GM10266 (cell line): ENCODE measurements around the gene PDE8B.
"Not testable (repeated sequence)": the region's sequence is repeated elsewhere in the genome, so short reads cannot be mapped to it uniquely, and the experiment has no call there.

Experiments used
- DNase-seq: peaks from one replicate; pipeline ENCODE4 v3.0.0; 2012; ENCODE audit errors: extremely low spot score
- TF ChIP-seq, protein P1 (sequence below): IDR thresholded peaks from 2 replicates; pipeline ENCODE4 v1.5.1; 2012; ENCODE audit warnings: mild to moderate bottlenecking, low read depth; ENCODE audit not compliant: control insufficient read depth, insufficient read depth; ENCODE audit errors: missing control alignments

The PDE8B gene

DNA sequence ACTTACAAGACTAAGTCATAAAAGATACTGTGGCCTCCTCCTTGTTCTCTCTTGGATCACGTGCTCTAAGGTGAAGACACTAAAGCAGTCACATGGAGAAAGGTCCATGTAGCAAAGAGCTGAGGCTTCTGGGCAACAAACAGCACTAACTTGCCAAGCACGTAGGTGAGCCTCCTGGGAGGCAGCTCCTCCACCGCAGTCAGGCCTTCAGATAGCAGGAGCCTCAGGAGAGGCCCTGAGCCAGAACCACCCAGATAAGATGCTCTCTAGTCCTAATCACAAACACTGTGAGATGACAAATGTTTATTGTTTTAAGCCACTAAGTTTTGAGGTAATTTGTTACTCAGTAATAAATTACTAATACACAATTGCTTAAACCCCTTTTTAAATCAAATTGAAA, 243.6 kb downstream of the PDE8B start:
- TF ChIP-seq, protein P1, sequence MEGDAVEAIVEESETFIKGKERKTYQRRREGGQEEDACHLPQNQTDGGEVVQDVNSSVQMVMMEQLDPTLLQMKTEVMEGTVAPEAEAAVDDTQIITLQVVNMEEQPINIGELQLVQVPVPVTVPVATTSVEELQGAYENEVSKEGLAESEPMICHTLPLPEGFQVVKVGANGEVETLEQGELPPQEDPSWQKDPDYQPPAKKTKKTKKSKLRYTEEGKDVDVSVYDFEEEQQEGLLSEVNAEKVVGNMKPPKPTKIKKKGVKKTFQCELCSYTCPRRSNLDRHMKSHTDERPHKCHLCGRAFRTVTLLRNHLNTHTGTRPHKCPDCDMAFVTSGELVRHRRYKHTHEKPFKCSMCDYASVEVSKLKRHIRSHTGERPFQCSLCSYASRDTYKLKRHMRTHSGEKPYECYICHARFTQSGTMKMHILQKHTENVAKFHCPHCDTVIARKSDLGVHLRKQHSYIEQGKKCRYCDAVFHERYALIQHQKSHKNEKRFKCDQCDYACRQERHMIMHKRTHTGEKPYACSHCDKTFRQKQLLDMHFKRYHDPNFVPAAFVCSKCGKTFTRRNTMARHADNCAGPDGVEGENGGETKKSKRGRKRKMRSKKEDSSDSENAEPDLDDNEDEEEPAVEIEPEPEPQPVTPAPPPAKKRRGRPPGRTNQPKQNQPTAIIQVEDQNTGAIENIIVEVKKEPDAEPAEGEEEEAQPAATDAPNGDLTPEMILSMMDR: no peak
- no peak for DNase-seq

DNA sequence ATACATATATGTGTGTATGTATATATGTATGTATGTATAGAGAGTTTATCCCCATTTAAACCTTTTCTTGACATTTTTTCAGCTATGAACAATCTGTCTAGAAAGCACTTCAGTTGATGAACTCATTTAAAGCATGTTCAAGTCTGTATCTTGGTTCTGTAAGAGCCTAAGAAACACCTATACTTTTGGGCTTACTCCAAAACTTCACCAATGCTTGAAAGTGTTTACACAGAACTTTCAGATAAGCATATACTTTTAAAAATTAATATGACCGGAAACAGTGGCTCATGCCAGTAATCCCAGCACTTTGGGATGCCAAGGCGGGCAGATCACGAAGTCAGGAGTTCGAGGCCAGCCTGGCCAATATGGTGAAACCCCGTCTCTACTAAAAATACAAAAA, 250.8 kb downstream of the PDE8B start:
- DNase-seq: no peak
- TF ChIP-seq, protein P1: no peak

DNA sequence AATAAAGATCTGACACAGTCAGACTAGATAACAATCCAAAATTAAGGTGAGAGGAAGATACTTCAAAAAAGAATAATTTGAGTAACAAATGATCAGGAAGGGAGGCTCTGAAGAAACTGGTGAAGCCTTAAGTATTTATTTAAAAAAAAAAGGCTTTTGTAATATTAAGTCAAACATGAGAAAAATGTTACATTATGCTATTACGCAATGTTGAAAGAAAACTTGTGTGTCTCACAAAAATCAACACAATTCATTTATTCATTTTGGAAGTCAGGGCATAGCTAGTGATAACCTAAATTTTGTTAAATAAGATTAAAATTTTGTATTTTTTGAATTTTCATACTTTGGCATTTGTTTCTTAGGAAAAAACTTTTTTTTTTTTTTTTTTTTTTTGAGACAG, 253.4 kb downstream of the PDE8B start:
- TF ChIP-seq, protein P1: no peak
- no peak for DNase-seq

DNA sequence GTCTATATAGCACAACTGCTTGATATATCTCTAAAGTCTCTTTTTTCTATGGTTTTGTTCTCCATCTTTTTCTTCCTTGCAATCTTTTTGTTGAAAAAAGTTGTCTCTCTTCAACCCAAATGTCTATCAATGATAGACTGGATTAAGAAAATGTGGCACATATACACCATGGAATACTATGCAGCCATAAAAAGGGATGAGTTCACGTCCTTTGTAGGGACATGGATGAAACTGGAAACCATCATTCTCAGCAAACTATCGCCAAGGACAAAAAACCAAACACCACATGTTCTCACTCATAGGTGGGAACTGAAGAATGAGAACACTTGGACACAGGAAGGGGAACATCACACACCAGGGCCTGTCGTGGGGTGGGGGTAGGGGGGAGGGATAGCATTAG, 258.4 kb downstream of the PDE8B start:
- DNase-seq: not testable (repeated sequence)

DNA sequence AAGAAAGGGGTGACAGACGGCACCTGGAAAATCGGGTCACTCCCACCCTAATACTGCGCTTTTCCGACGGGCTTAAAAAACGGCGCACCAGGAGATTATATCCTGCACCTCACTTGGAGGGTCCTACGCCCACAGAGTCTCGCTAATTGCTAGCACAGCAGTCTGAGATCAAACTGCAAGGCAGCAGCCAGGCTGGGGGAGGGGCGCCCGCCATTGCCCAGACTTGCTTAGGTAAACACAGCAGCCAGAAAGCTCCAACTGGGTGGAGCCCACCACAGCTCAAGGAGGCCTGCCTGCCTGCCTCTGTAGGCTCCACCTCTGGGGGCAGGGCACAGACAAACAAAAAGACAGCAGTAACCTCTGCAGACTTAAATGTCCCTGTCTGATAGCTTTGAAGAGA, 264.6 kb downstream of the PDE8B start:
- not testable (repeated sequence) for DNase-seq
